Pons (tissue), 1 donor: ENCODE data around the gene RDH16.
"Not testable (repeated sequence)": the region's sequence is repeated elsewhere in the genome, so short reads cannot be mapped to it uniquely, and the experiment has no call there.

Source experiments
- DNase-seq: peaks from one replicate; pipeline ENCODE4 v3.0.0-alpha.2; 2016; ENCODE audit warnings: low spot score

The RDH16 gene

DNA sequence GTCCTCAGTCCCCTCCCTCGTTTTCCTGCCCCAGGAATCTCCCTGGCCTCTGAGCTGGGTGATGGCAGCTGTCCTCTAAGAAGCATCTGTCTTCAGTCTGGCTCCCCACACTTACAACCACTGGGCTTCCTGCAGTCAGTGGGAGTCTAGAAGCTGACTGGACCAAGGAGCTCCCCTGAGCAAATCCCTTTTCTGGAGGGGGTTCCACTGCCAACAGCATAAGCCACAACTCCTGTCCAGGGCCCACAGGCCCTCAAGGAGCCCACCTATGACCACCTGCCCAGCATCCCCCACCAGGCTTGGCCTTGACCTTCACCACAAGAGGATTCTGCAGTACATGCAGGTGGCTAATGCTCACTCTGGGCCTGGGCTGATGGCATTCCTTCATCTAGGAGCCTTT lies 4.1 kb downstream of the RDH16 start:
- no peak for DNase-seq

DNA sequence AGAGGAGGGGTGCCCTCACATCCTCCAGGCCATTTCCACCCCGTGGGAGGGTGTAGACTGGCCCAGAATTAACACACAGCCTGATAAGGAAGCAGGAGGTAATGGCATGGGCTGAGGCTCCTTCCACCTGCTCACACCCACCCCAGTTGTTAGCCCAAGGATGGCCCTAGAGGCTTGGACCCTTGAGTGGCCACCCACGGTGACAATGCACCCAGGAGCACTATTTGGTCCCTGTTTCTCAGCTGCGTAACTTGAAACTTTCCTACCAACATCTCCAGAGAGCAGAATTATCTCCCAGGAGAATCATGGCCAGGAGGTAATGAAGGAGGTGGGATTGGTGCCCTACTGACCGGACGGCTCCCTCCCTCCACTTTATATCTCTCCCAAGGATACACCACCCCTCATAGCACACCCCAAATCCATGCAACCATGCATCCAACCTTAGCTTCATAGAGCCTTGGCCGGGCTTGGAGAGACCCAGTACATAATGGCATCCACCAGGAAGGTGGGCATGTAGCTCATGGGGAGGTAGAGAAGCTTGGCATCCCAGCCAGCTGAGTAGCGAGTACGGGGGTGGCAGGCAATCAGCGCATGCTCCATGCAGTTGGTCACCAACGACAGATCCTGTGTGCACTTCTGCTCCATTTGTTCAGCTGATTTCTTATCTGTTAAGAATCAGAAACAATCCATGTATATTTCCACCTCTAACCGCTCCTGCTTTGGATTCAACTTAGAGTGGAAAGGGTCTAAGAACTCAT lies 5.6 kb downstream of the RDH16 start:
- no peak for DNase-seq

- DNase-seq: no peak
Observed at GRCh38 chr12:56948881-56949280, 8.5 kb downstream of the RDH16 start.

DNA sequence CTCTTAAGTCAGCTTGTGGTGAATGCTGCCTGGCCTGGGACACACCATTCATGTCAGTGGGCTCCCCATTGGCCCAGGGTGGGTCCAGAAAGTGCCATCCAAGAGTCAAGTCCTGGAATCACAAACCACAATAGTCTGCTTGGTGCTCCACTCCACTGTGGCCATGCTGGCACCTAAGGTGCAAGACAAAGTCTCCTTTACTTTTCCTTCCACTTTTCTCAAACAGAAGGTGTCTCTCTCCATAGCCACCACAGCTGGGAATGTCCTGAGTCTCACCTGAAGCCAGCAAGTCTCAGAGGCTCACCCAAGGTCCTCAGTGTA lies 9.0 kb downstream of the RDH16 start:
- no peak for DNase-seq

- DNase-seq: no peak
Observed at GRCh38 chr12:56947633-56948456, 9.6 kb downstream of the RDH16 start.

GRCh38 chr12:56943878-56944277 lies 13.5 kb downstream of the RDH16 start:
- DNase-seq: no peak

DNA sequence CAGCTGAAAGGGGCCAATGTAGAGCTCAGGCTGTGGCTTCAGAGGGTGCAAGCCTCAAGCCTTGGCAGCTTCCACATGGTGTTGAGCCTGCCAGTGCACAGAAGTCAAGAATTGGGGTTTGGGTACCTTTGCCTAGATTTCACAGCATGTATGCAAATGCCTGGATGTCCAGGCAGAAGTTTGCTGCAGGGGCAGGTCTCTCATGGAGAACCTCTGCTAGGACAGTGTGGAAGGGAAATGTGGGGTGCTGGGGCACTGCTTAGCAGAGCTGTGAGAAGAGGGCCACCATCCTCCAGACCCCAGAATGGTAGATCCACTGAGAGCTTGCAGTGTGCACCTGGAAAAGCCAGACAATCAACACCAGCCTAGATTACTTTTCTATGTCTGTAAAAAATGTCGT lies 14.0 kb downstream of the RDH16 start:
- DNase-seq: not testable (repeated sequence)

DNA sequence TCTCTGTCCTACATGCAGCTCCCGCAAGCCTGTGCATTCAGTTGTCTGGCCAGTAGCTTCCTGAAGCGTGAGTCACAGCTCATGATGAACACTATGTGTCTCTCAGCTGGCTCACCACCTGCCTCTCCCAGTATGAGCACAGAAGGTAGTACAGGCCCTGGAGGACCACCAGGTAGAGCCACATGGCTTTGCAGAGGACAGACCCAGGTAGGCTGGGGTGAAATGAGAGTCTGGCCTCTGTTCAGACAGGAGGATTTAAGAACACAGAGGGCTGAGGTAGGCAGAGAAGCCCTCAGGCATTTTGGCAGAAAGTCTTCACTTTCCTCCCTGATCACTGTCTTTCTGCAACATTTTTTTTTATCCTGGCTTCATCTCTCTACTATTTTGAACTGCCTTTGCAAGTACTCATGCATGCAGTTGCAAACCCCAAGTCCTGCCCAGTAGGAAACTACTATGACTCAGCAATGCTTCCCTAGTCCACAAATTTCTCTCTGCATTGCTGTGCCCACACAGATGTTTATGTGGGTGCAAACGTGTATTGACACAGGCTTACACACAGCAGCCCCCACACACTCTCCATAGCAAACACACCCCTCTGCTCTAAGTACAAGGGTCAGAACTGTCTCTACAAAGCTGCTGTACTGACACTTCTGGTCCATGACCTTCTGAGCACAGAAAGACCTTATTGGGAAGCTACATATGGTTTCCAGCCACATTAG lies 15.9 kb downstream of the RDH16 start:
- DNase-seq: no peak

DNA sequence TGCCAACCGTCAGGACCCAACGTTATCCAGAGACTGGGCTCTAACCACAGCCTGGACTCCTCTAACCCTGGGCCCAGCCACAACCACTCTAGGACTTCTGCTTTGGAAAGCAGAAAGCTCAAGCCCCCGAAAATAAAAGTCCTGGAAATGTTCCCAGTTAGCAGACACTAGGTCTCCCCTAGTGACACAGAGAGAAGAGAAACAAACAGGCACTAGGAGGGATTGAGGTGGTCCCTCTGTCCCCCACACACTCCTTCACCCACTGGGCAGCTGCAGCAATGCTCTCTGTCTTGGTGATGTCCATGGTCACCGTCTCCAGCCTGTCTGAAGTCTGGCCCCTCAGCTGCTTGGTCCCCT lies 16.5 kb downstream of the RDH16 start:
- DNase-seq: not testable (repeated sequence)

- no peak for DNase-seq
Observed at GRCh38 chr12:56935752-56936151, 21.7 kb downstream of the RDH16 start.

DNA sequence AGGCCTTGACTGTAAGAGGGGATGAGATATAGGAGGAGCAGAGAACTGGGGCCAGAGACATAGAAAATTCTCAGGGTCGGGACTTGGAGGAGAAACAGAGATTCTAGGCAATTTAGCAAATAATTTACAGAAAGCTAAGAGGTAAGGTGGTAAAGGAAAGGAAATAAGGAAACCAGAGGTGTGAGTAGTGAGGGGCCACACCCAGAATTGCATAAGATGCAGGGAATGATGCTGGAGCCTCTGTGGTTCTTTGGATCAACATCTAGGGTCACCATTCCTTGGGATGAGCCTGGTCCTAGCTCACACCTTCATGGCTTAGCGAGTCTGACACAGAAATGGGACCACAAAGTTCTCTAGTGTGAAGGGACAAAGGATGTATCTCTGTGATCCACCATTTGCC lies 22.3 kb downstream of the RDH16 start:
- DNase-seq: no peak

DNA sequence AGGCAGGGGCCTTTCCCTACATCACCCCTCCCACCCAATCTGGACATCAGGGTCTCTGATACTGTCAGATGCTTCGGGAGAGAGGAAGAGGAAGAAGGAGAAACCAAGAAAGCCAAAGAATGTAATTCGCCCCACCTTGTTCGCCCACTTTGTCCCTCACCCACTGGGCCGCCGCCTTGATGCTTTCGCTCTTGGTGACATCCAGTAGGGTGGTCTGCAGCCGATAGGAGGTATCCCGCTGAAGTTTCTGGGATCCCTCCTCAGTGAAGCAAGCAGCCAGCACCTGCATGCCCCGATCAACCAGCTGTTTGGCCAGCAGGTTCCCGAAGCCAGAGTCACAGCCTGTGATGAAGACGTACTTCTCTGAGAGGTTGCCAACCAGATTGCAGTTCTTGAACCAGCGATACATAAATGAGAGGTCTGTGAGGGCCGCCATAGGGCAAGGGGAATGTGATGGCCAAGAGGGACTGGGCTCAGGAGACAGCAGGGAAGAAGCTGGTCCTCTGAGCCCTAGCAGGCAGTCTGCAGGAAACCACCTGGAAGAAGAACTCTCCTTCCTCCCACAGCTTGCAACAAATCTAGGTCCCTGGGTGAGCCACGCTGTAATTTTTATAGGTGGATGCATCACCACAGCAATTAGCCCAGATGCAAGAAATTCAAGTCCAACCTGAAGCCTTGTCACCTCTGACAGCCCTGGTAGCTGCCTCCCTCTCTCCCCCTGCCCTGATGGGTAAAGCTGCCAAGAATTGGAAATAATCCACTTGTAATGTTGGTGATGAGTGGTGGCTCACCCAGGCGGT lies 23.4 kb downstream of the RDH16 start, which contains the start of gene SDR9C7:
Gene SDR9C7, minus strand, starts transcription at position 583 of the 800 bp plus-strand sequence. Its CDS starts 147 bp downstream, at position 436.
- DNase-seq: no peak

GRCh38 chr12:56932867-56933266 lies 24.5 kb downstream of the RDH16 start:
- no peak for DNase-seq

DNA sequence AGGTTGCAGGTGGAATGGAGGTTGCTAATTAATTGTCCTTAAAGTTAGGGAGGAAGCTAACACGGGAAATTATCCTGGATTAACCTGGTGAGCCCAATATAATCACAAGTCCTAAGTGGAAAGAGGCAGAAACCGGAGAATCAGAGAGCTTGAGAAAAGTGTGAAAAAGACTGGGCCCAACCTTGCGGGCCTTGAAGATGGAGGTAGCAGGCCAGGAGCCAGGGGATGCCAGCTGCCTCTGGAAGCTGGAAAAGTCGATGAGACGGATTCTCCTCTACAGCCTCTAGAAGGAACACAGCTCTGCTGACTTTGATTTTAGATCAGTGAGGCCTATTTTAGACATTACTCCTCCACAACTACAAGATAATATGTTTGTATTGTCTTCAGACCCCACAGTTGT lies 25.3 kb downstream of the RDH16 start:
- no peak for DNase-seq

DNA sequence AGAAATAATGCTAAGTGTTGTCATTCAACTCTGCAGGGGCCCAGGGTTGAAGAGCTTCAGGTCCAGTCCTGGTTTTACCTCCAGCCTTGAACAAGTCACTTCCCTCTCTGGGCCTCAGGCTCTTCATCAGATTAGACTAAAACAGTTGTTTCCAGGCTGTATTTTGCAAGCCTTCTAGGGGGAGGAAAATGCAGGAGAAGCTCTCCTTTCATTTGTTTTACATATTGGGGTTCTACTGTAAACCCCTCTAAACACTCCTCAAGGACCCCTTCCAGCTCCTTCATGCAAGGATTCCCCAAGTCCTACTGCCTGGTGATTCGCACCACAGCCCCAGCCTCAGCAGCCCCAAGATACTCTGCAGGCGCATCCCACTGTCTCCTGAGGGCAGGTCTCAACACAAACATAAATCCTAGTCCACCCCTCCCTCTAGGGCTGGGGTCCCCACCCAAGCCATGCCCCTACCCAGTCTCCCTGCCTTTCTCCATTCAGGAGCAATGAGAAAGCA lies 25.9 kb downstream of the RDH16 start:
- peak; percentile 24 for DNase-seq

DNA sequence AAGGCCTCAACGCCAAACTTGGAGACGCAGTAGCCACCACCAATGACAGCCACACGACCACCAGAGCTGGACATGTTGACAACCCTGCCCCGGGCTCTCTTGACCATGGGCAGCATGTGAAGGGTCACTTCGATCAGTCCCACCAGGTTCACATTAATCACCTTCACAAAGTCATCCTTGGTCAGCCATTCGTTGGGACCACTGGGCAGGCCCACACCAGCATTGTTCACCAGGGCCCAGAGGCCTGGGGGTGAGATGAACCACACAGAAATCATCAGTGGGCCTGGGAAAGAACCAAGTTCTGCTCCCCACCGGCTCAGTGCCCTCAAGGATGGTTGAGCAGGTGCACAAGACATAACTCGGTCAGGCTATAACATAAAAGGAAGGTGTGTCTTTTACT lies 27.2 kb downstream of the RDH16 start:
- no peak for DNase-seq

GRCh38 chr12:56929780-56930179 lies 27.6 kb downstream of the RDH16 start:
- DNase-seq: no peak

DNA sequence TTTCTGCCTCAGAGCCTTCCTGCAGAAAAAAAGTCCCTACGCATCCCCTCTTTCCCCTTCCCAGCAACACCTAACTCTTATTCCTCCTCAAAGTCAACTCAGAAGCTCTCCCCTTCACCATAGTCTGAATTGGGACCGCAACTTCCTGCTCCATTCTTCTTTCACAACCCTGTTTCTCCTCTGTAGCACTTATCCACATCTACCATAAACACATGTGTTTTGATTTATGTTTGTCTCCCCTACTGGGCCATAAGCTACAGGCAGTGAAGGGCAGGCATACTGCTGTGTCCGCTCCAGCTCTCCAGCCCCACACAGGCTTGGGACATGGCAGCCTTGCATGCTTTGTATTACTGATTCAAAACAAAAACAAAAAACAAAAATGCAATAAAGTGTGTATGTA lies 29.1 kb downstream of the RDH16 start:
- DNase-seq: no peak

DNA sequence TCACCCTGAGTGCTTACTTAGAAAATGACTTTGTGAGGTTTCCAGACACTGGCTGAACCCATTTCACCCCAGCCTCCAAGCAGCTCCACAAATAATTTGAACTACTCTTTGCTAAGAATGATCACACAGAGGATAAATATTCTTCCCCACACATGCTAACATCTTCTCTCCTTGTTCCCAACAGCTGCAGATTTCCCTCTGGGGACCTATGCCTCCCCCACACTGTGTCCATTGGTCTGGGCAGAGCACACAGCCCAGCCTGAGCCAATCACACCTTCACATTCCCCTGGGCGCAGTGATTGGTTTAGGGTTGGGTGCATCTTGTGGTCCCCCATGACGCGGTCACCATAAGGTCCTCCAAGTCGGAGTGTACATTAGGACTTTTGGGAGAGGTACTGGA lies 30.1 kb downstream of the RDH16 start:
- no peak for DNase-seq

- peak; percentile 67 for DNase-seq
Observed at GRCh38 chr12:56922031-56922430, 35.4 kb downstream of the RDH16 start.

GRCh38 chr12:56921346-56921745 lies 36.1 kb downstream of the RDH16 start:
- no peak for DNase-seq

DNA sequence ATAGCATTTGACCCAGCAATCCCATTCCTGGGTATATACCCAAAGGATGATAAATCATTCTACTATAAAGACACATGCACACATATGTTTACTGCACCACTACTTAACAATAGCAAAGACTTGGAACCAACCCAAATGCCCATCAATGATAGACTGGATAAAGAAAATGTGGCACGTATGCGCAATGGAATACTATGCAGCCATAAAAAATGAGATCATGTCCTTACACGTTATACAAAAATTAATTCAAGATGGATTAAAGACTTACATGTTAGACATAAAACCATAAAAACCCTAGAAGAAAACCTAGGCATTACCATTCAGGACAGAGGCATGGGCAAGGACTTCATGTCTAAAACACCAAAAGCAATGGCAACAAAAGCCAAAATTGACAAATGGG lies 39.3 kb downstream of the RDH16 start:
- not testable (repeated sequence) for DNase-seq
